ENCODE data around the gene STXBP2.
A peak's percentile ranks its signal among the peaks of the same experiment; 100 is the strongest.

STXBP2 gene

GRCh38 chr19:7636691-7637373 is at the start of gene STXBP2:
STXBP2 (plus strand) TSS chr19:7637110; CDS start chr19:7637150, 40 bp downstream.
- peak; percentile 81 for DNase-seq (ENCODE audit: low spot score)

DNA sequence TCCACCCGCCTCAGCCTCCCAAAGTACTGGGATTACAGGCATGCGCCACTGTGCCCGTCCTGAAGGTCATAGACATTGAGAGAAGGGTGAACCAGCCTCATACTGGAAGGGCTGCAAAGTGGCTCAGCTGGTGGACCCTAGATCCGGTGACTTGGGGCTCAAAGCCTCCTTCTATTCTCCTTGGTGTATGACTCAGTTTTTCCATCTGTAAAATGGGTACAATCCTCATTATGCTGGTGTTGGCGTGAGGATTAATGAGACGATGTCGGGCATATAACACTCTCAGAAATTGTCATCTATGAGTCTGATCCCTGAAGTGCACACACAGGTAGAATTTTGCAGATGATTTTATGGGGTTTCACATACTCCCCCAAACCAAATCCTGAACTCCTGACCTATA is 47.1 kb upstream of the STXBP2 start:
- no peak for DNase-seq (ENCODE audit: low spot score)

DNA sequence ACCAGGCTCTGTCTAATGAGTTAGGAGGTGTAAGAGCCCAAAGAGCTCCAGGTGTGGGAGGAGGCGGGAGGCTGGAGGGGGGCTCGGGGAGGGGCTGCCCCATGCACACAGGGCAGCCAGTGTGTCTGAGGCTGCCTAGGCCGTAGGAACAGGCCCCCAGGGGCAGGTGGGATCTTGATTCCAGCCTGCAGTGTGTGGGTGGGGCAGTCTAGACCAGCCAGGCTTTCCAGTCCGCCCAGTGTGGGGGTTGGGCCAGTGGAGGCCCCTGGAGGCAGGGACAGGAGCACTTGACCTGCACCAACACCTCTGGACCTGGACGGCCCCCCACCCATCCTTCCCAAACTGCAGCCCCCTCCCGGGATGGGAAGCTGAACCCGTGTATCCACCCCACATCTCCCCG is 46.7 kb upstream of the STXBP2 start:
- DNase-seq (ENCODE audit: low spot score) = no peak

DNA sequence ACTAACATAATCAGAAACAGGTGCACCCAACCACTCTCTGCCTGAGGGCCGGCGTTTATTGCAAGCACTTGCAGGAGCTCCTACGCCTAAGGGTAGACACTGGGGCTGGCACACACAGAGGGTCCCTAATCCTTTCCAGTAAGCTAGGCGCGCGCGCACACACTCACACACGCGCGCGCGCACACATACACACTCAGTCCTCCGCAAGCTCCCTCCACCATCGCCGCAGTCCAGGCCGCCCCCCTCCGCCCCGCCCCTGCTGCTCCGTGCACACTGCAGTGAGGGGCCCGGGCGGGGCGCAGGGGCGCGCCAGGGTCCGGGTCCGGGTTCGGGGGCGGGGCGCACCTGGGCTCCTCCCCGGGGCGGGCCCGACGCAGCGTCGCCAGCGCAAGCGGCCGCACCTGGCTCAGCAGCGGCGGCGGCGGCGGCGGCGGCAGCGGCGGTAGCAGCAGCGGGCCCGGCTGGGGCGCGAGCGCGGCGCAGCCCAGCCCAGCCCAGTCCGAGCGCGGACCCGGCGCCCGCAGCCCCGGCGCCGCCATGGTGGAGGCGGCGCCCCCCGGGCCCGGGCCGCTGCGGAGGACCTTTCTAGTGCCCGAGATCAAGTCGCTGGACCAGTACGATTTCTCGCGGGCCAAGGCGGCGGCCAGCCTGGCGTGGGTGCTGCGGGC is 41.3 kb upstream of the STXBP2 start, which contains the start of gene CAMSAP3:
Gene CAMSAP3 (plus strand): TSS at position 398 of the 668 bp plus-strand sequence. CDS start 140 bp downstream, at position 538.
- peak; percentile 95 for DNase-seq (ENCODE audit: low spot score)

GRCh38 chr19:7596211-7596937 is 40.5 kb upstream of the STXBP2 start:
- DNase-seq (ENCODE audit: low spot score) = peak; percentile 72

GRCh38 chr19:7597689-7598088 is 39.2 kb upstream of the STXBP2 start:
- DNase-seq (ENCODE audit: low spot score) = peak; percentile 10

DNA sequence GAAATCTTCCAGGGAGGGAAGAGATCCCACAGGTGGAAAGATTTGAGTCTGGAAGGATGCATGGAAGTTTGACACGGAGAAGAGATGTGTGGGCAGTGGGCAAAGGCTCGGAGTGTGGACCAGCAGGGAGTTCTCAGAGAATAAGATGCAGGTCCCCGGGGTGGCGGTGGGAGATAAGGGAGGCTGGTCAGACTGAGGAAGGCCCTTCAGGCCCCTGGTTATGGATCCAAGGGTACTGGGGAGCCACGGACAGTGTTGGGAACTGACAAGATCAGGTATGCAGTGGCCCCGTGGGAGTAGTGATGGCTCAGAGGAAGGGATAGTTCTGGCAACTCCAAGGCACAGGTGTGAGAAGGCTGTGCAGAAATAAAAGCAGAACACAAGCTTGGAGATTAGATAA is 38.7 kb upstream of the STXBP2 start:
- DNase-seq (ENCODE audit: low spot score) = no peak

DNA sequence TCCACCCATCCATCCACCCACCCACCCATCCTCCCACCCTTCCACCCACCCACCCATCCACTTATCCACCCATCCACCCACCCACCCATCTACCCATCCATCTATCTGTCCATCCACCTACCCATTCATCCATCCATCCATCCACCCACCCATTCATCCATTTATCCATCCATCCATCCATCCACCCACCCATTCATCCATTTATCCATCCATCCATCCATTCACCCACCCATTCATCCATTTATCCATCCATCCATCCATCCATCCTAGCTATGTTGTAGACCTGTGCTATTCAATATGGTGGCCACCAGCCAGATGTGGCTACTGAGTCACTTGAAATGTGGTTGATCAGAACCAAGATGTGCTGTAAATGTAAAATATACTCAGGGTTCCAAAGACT is 36.2 kb upstream of the STXBP2 start:
- no peak for DNase-seq (ENCODE audit: low spot score)

GRCh38 chr19:7602240-7602934 is 34.5 kb upstream of the STXBP2 start:
- peak; percentile 13 for DNase-seq (ENCODE audit: low spot score)

GRCh38 chr19:7602935-7603497 is 33.9 kb upstream of the STXBP2 start:
- DNase-seq (ENCODE audit: low spot score) = no peak

- no peak for DNase-seq (ENCODE audit: low spot score)
These were observed 33.0 kb upstream of the STXBP2 start for GRCh38 chr19:7603919-7604318.

DNA sequence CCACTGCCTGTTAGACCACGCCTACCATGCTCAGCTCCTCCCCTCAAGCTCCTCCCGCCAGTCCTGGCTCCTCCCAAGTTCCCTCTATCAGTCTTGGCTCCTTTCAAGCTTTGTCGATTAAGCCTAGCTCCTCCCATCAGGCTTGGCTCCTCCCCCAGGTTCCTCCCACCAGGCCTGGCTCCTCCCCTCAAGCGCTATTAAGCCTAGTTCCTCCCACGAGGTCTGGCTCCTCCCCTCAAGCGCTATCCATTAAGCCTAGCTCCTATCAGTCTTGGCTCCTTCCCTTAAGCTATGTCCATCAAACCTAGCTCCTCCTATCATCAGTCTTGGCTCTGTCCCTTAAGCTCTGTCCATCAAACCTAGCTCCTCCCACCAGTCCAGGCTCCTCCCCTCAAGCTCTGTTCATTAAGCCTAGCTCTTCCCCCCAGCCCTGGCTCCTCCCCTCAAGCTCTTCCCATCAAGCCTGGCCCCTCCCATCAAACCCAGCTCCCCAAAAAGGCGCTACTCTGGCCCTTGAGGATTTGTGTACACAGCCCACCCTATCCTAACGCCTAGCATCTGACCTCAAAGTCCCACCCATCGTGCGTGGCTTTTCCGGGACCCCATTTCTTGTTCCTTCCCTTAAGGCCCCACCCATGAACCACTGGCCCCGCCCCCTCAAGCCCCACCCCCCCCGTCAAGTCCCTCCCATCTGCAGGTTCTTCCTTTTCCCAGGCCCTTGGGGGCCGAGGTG is 31.3 kb upstream of the STXBP2 start:
- DNase-seq (ENCODE audit: low spot score) = no peak

GRCh38 chr19:7606289-7606688 is 30.6 kb upstream of the STXBP2 start:
- no peak for DNase-seq (ENCODE audit: low spot score)

GRCh38 chr19:7607212-7607873 is 29.6 kb upstream of the STXBP2 start:
- DNase-seq (ENCODE audit: low spot score) = no peak

GRCh38 chr19:7607874-7608560 is 28.9 kb upstream of the STXBP2 start:
- DNase-seq (ENCODE audit: low spot score) = no peak

GRCh38 chr19:7610491-7611240 is 26.2 kb upstream of the STXBP2 start:
- no peak for DNase-seq (ENCODE audit: low spot score)

DNA sequence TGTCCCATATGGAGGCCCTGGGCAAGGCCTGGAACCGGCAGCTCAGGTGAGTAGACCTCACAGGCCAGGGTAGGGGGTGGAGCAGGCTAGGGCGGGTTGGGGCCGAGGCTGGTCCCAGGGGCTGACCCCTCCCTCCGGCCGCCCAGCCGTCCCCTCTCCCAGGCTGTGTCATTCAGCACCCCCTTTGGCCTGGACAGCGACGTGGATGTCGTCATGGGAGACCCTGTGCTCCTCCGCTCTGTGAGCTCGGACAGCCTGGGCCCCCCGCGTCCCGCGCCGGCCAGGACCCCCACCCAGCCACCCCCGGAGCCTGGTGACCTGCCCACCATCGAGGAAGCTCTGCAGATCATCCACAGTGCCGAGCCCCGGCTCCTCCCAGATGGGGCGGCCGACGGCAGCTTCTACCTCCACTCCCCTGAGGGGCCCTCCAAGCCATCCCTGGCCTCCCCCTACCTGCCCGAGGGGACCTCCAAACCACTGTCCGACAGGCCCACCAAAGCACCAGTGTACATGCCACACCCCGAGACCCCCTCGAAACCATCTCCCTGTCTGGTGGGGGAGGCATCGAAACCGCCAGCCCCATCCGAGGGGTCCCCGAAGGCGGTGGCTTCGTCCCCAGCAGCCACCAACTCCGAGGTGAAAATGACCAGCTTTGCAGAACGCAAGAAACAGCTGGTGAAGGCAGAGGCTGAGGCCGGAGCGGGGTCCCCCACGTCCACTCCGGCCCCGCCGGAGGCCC is 25.2 kb upstream of the STXBP2 start:
- DNase-seq (ENCODE audit: low spot score) = no peak

Data from D341Med (cell line).